Tibial nerve (tissue), 4 donors: Measurements from ENCODE around the gene XIST. TPM values are rescaled to one million over a fixed set of nuclear protein-coding genes. Genes with fewer than 3 reads are reported as not detected.

Source experiments
- DNase-seq, 2 donors: peaks; one replicate each; pipeline ENCODE4 v3.0.0-alpha.2; 2019; ENCODE audit warnings: low spot score in 2 of 2
- H3K27ac ChIP-seq, 4 donors: fragments of 200-600 bp; sonication (generic) in 3 of 4; one replicate each; pipeline ENCODE4 v1.5.1; 2017 to 2019; ENCODE audit warnings: mild to moderate bottlenecking in 1 of 4
- H3K27me3 ChIP-seq, 2 donors: fragments of 200-600 bp; sonication (generic) in 1 of 2; one replicate each; pipeline versions ENCODE4 v1.5.1 to v1.6.0; 2017 to 2019
- H3K36me3 ChIP-seq, 3 donors: fragments of 200-600 bp; sonication (generic); one replicate each; pipeline ENCODE4 v1.5.1; 2018 to 2019
- H3K4me1 ChIP-seq, 4 donors: fragments of 200-600 bp; sonication (generic) in 3 of 4; one replicate each; pipeline ENCODE4 v1.5.1; 2017 to 2019
- H3K4me3 ChIP-seq, 4 donors: fragments of 200-600 bp; sonication (generic) in 3 of 4; one replicate each; pipeline ENCODE4 v1.5.1; 2017 to 2019; ENCODE audit warnings: mild to moderate bottlenecking in 1 of 4, moderate library complexity in 1 of 4
- H3K9me3 ChIP-seq, 4 donors: fragments of 200-600 bp; sonication (generic) in 3 of 4; one replicate each; pipeline ENCODE4 v1.5.1; 2017 to 2019
- EP300 ChIP-seq, 2 donors: sonication (generic); formaldehyde crosslinking; IDR thresholded peaks; one replicate each; pipeline ENCODE4 v1.6.1; 2017; ENCODE audit warnings: antibody characterized with exemption in 2 of 2, mild to moderate bottlenecking in 1 of 2
- POLR2A ChIP-seq, 2 donors: fragments of 450-650 bp; IDR thresholded peaks; one replicate each; pipeline ENCODE4 v1.6.1; 2017; ENCODE audit warnings: antibody characterized with exemption in 2 of 2, mild to moderate bottlenecking in 2 of 2, moderate library complexity in 2 of 2
- WGBS, 2 donors: methylation state at CpG; one replicate each; pipeline ENCODE4 v1.1.5; 2018; 5-methylcytosine and 5-hydroxymethylcytosine counted together
- total RNA-seq, 4 donors: library from RNA; depleted of rRNA; stranded (reverse); fragments of >200 nt; gene quantifications; one replicate each; pipeline ENCODE4 v1.1.0, GENCODE V29; 2016
- TF ChIP-seq, protein P1 (sequence below), 5 experiments: fragments of 200-600 bp in 3 of 5; fragments of 450-650 bp in 2 of 5; sonication (generic) in 3 of 5; IDR thresholded peaks; one replicate each; pipeline ENCODE4 v1.5.1; 2016 to 2019; ENCODE audit warnings: antibody characterized with exemption in 5 of 5, mild to moderate bottlenecking in 3 of 5, moderate library complexity in 2 of 5

XIST gene
- total RNA-seq, 4 donors from 2014 or later: 5.5 to 502 (median 219) TPM

DNA sequence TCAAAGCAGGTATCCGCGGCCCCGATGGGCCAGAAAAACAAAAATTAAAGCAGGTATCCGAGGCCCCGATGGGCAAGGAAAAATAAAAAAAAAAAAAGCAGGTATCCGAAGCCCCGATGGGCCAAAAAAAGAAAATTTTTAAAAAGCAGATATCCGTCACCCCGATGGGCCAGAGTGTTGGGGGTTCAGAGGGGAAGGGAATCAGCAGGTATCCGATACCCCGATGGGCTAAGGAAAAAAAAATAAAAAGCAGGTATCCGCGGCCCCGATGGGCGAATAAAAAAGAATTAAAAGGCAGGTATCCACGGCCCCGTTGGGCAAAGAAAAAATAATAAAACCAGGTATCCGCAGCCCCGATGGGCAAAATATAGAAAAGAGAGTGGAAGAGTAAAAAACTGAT, 492 bp downstream of the XIST start:
- no peaks in the 10 kb centered on the region for H3K4me1 ChIP-seq

DNA sequence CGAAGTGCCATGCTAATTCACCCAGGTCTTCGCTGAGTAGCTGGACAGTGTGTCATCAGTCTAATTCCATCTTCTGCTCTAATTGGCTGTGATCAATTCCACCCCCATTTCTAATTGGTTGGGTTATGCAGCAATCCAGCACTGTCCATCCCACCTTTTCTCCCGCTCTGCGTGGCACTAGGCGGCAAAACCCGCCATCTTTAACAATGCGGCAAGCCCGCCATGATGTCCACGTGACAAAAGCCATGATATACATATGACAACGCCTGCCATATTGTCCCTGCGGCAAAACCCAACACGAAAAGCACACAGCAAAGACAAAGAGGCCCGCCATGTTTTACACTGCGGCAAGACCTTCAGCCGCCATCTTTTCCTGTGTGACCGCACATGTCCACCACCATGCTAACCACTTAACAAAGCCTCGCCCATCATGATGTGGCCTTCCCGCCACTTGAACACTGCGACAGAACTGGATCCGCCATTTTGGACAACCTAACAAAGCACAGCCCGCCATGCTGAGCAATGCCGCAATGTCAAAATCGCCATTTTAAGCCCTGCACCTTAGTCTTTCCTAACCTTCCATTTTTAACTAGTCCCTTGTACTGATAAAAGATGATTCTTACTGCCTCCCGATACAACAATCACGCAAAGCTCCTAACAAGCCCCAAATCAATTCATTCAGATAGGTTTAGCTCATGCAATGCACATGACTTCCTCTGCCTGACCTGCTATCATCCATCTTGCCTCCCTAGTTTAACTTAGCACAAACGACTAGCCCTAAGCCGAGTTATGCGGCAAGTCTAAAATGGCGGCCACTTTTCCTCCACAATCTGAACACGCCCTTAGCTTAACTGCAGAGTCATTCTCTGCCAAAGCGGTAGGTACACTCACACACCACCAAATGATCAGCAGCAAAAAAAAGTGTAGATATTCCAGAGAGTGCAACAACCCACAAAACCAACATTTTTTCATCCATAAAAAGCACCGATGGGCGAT, 1.2 kb downstream of the XIST start:
- Histone ChIP-seq H3K27me3 (no peaks in the 10 kb centered on the region), H3K9me3 (no peaks in the 10 kb centered on the region), H3K36me3 (no peaks in the 10 kb centered on the region), H3K4me3 (peak overlapping the region in 2 of 4 donors; percentile 52 to 70), H3K4me1 (peaks cover 0 to under 1% (median 0%) of the 10 kb centered on the region in 4 donors), H3K27ac (peak overlapping the region in 2 of 4 donors; percentile 80 to 92)
- WGBS, 2 donors: 61 to 97% methylated on average over 33 of the region's 33 CpGs
- no peak for DNase-seq
- TF ChIP-seq, protein P1, sequence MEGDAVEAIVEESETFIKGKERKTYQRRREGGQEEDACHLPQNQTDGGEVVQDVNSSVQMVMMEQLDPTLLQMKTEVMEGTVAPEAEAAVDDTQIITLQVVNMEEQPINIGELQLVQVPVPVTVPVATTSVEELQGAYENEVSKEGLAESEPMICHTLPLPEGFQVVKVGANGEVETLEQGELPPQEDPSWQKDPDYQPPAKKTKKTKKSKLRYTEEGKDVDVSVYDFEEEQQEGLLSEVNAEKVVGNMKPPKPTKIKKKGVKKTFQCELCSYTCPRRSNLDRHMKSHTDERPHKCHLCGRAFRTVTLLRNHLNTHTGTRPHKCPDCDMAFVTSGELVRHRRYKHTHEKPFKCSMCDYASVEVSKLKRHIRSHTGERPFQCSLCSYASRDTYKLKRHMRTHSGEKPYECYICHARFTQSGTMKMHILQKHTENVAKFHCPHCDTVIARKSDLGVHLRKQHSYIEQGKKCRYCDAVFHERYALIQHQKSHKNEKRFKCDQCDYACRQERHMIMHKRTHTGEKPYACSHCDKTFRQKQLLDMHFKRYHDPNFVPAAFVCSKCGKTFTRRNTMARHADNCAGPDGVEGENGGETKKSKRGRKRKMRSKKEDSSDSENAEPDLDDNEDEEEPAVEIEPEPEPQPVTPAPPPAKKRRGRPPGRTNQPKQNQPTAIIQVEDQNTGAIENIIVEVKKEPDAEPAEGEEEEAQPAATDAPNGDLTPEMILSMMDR (IDR thresholded peaks at IDR 0.05): peak in 1 of 5 experiments; percentile 17
- TF ChIP-seq POLR2A (IDR thresholded peaks at IDR 0.05) (no peak), EP300 (IDR thresholded peaks at IDR 0.05) (no peak)

More for the DNA sequence above, 492 bp downstream of the XIST start:
- WGBS, 2 donors: 50 to 98% methylated on average over 19 of the region's 19 CpGs
- Histone ChIP-seq H3K4me3 (peak overlapping the region in 2 of 4 donors; percentile 52 to 70), H3K9me3 (no peaks in the 10 kb centered on the region), H3K36me3 (no peaks in the 10 kb centered on the region), H3K27me3 (no peaks in the 10 kb centered on the region), H3K27ac (peak overlapping the region in 2 of 4 donors; percentile 80 to 92)
- DNase-seq: no peak
- no peak for TF ChIP-seq EP300 (IDR thresholded peaks at IDR 0.05)

DNA sequence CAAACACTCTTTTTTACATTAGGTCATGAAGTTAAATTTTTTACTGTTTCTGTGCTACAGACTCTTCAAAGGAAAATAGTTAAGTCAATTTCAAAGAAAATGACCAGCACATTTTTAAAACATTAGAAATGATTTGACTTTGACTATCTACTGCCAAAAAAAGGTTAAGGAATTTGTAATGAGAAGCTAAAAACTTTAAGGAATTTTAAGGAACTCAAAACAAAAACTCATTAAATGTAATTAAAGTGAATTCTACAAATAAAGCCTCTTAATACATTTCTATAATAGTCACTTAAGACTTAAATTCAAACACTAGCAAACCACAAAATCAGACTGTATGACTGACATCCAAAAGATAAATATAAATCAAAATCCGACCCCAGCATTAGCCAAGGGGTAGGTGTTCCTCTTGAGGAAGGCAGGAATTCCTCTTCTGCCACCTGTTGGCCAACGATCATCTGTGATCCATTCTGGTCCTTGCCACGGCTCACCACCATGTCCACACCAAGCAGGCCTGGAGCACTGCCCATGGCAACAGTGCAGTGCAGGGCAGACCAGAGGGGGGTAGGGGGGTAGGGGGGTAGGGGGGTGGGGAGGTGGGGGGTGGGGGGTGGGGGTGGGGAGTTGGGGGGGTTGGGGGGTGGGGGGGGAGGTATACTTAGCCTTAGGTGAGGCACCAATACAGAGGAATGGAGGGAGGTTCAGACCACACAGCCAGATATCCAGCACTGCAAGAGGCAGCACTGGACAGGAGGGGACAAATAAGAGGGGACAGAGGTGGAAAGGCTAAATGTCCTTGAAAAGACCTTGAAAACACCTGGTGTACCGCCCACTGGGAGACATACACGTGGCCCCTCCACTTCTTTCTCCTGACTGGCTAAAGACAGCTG, 2.1 kb downstream of the XIST start:
- 21 to 84% methylated on average over 5 of the region's 5 CpGs for WGBS, 2 donors
- TF ChIP-seq EP300 (IDR thresholded peaks at IDR 0.05): no peak
- TF ChIP-seq, protein P1 (IDR thresholded peaks at IDR 0.05): peak in 1 of 5 experiments; percentile 10

DNA sequence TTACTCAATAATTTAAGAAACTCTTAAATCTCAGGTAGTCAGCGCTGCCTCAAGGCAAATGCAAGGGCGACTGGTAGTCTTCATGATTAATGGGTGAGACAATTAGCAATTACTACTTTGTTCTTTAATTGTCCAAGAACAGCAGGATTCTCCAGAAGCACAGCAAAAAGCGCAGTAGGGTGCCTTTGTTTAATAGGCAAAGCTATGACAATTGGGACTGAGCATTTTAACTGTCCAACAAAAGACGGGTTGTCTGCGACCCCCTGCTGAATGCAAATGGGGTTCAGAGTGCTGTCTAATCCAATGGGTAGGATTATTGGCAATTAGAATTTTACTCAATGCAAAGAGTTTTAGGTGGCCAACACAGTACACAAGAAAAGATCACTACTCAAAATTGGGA, 3.4 kb downstream of the XIST start:
- Histone ChIP-seq H3K9me3 (no peaks in the 10 kb centered on the region), H3K27me3 (no peaks in the 10 kb centered on the region), H3K36me3 (no peaks in the 10 kb centered on the region), H3K27ac (no peak overlapping the region), H3K4me3 (peak overlapping the region in 1 of 4 donors; percentile 7), H3K4me1 (peaks cover 0 to 15% (median 0%) of the 10 kb centered on the region in 4 donors)
- DNase-seq: no peak
- WGBS, 2 donors: 35 to 60% methylated on average over 5 of the region's 5 CpGs
- no peak for TF ChIP-seq POLR2A (IDR thresholded peaks at IDR 0.05)
- TF ChIP-seq, protein P1 (IDR thresholded peaks at IDR 0.05): no peak
- no peak for TF ChIP-seq EP300 (IDR thresholded peaks at IDR 0.05)

More for the DNA sequence above, 2.1 kb downstream of the XIST start:
- no peak for DNase-seq
- peaks cover 0 to 9% (median 0%) of the 10 kb centered on the region in 4 donors for H3K4me1 ChIP-seq
- no peaks in the 10 kb centered on the region for H3K36me3 ChIP-seq
- H3K27ac ChIP-seq: peak overlapping the region in 1 of 4 donors; percentile 83
- no peaks in the 10 kb centered on the region for H3K27me3 ChIP-seq
- no peaks in the 10 kb centered on the region for H3K9me3 ChIP-seq
- H3K4me3 ChIP-seq: peak overlapping the region in 2 of 4 donors; percentile 14 to 34

DNA sequence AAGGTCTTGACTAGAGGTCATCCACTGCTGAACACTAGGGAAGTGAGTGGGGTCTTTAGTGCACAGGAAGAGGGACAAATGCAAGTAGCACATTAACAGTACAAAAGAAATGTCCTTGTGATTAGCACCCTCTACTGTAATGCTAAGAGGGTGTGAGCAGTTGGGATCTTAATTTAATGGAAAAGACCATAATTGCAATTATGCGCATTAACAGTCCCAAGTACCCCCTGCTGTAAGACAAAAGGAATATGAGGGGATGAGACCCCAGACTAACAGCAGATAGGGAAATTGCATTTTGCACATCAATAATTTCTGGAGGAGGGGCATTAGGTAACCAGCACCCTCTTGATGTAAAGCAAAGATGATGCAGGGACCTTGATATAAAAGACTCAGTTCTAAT, 4.5 kb downstream of the XIST start:
- Histone ChIP-seq H3K4me1 (peaks cover 0 to 15% (median 0%) of the 10 kb centered on the region in 4 donors), H3K27ac (no peak overlapping the region)
- DNase-seq: no peak

More for the DNA sequence above, 4.5 kb downstream of the XIST start:
- Histone ChIP-seq H3K36me3 (no peaks in the 10 kb centered on the region), H3K4me3 (no peak overlapping the region), H3K9me3 (no peaks in the 10 kb centered on the region), H3K27me3 (no peaks in the 10 kb centered on the region)
- WGBS, 2 donors: 92 to 100% methylated on average over 1 of the region's 1 CpG
- TF ChIP-seq EP300 (IDR thresholded peaks at IDR 0.05) (no peak), POLR2A (IDR thresholded peaks at IDR 0.05) (no peak)
- TF ChIP-seq, protein P1 (IDR thresholded peaks at IDR 0.05): no peak
